Stimulated activated CD4-positive, alpha-beta T cell treated with anti-CD3 and anti-CD28 coated beads, Interleukin-2, amount 100 ng/mL, for 4 hours (primary cell): Measurements from ENCODE around the gene PCBP1.
A peak's percentile ranks its signal among the peaks of the same experiment; 100 is the strongest.
"Not testable (repeated sequence)": the region's sequence is repeated elsewhere in the genome, so short reads cannot be mapped to it uniquely, and the experiment has no call there.

ENCODE experiments used
- DNase-seq: peaks from one replicate; pipeline ENCODE4 v3.0.0-alpha.2; 2020; ENCODE audit warnings: low read depth

The PCBP1 gene

DNA sequence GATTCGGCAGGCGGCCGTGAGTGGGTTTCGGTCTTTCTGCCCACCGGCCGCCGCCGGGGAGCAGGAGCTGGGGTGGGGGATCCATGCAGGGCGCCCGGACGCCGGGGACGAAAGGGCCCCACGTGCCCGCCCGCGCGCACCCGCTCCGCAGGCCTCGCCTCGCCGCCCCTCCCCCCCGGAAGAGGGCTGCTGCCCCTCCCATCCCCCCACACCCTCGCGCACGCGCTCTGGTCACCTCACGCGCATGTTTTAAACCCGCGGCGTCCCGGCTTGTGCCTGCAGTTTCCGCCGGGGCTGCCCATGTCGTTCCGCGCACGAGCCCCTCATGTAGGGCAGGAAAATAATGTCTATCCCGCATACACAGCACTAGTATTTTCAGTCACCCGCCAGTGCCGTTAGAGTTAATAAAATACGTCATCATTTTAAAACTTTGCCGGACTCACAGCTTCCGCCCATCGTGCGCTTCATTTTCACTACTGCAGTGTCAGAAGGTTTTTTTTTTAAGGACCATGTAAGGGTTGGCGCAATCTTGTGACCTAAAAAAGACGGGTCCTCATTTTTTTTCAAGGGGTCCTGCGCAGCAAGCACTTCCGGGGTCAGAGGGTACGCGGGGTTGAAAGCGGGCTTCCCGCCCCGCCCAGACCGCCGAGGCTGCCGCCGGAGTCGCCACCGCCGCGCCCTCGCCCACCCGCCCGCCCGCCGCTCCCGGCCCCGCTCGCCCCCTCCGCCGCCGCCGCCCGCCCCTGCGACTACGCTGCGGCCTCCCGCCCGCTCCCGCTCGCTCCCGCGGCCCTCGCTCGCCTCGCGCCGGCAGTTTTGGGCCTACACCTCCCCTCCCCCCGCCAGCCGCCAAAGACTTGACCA lies at the start of gene PCBP1:
Gene PCBP1, plus strand, starts transcription at position 640 of the 864 bp plus-strand sequence. CDS start 267 bp downstream, outside the sequence.
- peak; percentile 95 for DNase-seq

DNA sequence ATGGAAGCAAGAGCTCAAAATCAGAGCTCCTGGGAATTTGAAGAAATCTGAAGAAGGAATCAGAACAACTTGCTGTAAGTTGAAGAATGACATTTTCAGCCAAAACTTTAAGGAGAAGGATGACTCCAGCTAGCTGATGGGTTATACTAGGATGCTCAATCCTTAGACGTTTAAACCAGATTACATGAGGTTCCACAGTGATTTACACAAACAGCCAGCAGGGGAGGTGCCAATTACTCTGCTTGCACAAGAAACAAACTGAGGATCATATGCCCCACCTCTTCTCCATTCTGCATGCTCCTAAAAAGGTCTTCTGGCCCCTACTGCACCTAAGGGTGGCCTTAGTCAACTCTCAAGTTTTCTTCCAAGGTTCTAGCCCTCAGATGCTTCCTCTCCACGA lies 47.9 kb upstream of the PCBP1 start:
- DNase-seq: no peak

DNA sequence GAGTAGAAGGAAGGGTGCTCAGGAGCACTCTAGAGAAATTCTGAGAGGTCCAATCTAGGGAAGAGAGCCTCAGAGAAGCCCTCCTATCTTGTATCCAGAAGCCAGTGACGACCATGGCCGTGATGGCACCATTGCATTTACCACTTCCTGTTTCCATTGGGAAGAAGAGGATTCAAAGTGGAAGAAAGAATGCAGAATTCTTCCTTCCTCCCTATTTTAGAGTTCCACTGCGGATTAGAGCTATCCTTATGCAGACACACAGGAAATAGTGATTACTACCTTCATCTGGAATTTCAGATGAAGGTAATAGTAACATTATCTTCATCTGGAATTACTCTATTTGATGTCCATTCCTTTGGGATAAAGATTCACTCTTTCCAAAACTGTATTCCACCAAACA lies 45.6 kb upstream of the PCBP1 start:
- no peak for DNase-seq

DNA sequence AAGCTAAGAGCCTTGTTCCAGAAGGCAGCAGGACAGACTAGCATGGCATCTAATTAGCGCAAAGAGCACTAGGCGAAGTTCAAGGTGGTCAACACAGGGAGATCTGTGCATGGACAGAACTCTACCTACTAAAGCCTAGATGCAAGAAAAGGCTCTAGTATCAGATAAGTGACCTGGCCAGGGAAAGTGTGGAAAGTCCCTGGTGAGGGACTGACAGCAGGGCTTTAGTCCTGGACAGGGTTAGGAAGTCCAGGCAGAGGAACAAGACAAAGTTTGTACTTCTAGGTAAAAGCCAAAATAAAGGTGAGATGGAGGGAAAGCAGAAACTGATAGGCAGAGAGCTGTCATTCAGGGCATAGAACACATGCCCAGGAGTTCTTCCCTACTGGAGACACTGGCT lies 45.0 kb upstream of the PCBP1 start:
- DNase-seq: no peak

DNA sequence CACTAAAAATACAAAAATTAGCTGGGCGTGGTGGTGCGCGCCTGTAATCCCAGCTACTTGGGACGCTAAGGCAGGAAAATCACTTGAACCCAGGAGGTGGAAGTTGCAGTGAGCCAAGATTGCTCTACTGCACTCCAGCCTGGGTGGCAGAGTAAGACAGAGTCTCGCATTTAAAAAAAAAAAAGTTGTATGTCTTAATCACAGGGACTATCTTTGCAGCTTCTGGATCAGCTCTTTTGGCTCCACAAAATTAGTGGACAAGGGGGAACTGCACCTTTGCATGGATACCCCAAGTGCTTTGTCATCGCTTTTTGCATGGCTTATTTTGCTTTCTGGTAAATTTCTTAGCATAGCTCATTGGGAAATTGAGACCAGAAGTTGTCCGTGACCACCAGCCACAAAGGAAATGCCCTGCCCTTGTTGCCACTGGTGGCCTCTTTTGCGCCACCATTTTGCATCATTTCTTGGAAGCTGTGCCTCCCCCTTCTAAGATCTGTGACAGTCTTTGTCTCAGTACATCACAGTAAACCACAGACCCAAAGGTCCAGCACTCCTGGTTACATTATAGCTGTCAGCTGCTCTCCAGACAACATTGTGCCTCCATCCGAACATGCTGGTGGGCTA lies 43.9 kb upstream of the PCBP1 start:
- DNase-seq: no peak

DNA sequence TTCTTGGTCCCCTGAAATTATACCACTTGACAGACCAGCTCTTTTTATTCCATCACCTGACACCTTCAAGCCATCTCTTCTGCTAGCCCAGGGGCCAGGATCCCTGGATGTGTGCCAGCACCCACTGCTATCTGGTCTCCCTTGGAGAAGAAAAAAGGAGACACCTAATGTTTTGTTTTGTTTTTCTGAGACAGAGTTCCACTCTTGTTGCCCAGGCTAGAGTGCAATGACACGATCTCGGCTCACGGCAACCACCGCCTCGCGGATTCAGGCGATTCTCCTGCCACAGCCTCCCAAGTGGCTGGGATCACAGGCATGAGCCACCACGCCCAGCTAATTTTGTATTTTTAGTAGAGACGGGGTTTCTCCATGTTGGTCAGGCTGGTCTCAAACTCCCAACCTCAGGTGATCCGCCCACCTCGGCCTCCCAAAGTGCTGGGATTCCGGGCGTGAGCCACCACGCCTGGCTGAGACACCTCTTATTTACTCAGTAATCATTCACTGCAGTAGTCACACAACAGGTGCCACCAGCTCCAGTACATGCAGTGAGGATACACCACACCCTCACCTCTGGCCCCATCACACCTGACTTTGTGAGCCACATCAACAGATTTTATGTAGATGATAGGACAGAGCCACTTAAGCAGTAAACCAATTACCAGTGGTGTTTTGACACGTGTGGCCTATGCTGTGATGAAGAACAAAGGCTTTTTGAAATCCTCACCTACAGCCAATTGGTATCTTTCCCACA lies 42.8 kb upstream of the PCBP1 start:
- DNase-seq: no peak

DNA sequence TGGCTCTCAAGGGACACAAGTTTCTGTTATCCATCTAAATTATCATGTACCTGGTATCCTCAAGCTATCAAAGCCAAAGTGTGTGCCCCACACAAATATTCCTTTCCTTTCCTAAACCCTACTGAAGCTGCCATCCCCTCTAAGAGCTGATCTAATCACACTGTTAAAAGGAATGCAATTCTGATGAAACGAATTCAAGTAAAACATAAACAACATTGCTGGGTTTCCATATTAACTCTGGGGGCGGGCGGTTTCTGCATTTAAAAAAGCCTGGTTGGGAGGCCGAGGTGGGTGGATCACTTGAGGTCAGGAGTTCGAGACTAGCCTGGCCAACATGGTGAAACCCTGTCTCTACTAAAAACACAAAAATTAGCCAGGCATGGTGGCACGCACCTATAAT lies 41.9 kb upstream of the PCBP1 start:
- no peak for DNase-seq

DNA sequence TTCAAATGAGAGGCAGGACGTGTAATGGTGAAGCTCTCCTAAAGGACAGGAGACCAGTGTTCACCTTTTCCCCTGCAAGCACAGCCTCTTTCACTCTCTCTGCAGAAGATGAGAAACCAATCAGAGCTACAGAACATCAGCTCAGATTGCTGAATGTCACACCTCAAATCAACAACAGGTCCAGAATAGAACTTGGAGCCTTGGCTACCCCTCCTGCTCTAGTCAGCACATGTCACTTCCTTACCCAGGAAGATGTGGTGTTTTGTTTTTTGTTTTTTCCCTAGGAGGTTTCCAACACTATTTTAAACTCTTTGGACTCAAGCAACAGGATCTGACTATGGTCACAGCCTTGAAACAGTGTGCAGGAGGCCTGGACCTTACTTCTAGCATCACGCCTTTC lies 41.3 kb upstream of the PCBP1 start:
- DNase-seq: no peak

DNA sequence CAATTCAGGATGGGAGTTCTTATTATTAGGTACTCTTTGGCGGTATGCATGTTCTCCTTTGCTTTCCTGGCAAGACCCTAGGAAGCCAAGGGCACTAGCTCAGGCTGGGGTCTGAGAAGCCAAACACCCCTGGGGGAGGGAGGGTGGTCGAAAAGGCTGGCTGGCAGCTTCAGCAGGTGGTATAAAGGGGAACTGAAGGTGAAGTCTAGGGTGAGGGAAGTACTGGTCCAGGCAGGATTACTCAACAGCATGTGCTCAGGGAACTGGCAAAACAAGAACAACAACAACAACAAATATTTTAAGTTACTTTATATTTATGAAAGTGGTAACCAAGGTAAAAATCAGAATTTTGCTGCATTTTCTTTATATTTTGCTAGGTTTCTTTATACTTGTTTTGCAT lies 40.7 kb upstream of the PCBP1 start:
- DNase-seq: no peak

DNA sequence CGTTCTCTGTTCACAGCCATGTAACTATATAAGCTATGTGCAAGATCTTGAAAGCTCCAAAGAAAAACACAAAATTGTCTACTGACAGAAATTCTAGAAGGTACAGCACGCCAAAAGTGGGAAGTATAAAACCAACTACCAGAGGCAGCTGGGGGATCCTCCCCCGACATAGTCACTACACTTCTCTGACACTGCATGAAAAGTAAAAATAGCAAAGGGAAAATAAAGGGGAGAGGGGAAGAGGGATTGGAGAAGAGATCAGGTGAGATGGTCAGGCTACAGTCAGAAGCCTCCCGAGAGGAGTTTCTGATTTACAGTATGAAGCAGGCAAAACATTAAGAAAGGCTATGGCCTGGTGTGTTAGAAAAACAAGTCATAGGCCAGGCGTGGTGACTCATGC lies 39.8 kb upstream of the PCBP1 start:
- DNase-seq: no peak

DNA sequence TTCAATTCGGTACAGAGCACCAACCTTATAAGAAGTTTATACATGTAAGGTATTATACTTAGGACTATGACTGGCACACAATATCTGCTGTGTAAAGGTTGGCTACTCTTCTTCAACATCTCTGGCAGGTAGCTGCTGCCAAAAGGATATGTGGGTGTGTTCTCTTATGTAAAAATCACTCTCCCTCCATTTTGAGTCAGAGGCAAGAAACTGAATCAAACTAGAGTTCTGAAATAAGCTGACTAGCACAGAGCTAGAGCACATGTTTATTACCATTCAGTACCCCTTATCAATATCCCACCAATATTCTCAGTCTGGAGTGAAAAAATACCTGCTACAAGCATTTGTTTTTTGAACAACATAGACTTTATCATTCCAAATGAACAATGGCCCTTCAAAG lies 38.0 kb upstream of the PCBP1 start:
- no peak for DNase-seq

DNA sequence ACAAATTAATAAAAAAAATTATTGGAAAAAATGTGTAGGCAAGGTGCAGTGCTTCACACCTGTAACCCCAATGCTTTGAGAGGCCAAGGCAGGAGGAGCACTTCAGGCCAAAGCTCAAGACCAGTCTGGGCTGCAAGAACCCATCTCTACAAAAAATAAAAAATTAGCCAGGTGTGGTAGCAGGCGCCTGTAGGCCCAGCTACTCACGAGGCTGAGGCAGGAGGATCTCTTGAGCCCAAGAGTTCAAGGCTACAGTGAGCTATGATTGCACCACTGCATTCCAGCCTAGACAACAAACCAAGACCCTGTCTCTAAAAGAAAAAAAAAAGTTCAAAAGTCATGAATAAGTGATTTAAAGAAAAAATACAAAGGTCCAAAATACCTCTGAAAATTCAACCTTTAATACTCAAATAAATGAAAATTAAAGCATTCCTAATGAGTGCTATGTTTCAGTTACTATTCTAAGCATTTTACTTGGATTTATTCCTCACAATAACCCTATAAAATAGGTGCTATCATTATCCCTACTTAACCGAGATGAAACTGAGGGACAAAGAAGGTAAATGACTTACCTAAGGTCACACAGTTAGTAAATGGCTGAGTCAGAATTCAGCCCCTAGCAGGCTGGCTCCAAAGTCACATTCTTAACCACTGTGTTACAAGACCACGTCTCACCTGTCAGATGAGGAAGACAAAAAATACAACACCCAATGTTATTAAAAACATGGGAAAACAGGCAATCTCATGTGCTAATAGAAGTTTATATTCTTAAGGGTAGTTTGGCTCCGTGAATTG lies 36.4 kb upstream of the PCBP1 start:
- DNase-seq: no peak

DNA sequence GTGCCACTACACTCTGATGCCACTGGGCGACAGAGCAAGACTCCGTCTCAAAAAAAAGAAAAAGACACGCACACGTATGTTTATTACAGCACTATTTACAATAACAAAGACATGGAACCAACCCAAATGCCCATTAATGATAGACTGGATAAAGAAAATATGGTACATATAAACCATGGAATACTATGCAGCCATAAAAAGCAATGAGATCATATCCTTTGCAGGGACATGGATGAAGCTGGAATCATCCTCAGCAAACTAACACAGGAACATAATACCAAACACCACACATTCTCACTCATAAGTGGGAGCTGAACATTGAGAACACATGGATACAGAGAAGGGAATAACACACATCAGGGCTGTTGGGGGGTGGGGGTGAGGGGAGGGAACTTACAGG lies 32.0 kb upstream of the PCBP1 start:
- not testable (repeated sequence) for DNase-seq

DNA sequence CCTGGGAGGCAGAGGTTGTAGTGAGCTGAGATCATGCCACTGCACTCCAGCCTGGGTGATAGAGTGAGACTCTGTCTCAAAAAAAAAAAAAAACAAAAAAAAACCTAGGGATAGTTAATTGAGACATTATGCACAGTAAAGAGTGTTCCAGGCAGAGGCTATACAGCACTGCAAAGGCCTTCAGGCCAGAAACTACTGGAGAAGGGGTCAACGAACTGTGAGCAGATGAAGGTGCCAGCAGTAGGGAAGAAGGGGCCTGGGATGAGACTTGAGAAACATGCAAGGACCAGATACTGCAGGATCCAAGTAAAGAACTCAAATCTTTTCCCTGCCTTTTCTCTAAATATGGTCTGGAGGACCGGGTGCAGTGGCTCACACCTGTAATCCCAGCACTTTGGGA lies 26.0 kb upstream of the PCBP1 start:
- no peak for DNase-seq

DNA sequence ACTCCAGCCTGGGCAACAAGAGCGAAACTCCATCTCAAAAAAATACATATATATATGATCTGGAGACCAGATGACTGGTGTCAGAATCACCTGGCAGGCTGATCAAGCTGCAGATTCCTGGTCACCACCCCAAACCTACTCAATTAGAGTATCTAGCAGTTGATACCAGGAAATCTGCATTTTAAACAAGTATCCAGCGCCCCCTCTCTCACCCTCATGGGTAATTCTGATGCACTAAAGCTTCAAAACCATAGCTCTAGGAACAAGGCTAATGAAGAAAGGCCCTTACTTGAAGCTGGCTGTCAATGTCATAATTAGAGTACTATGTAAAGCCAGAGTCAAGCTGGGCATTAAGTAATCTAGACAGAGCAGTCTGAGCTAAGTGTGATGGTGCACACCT lies 25.0 kb upstream of the PCBP1 start:
- no peak for DNase-seq

DNA sequence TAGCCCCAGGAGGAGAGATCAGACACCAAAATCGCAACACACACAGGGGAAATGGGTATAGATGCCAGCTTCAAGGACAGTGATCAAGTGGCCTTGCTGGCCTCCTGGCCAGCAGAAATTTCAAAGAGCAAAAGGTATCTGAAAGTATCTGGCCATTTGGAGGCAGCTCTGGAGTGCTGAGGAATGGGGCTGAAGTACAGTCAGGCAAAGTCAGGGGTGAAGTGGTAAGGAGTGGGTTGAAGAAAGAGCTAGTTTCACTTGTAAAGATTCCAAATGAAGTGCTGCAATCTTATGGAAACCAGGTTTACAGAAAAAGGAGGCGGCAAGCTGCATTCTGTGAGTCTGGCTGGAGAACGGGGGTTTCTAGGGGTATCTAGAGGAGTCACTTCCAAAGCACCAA lies 19.2 kb upstream of the PCBP1 start:
- DNase-seq: no peak

DNA sequence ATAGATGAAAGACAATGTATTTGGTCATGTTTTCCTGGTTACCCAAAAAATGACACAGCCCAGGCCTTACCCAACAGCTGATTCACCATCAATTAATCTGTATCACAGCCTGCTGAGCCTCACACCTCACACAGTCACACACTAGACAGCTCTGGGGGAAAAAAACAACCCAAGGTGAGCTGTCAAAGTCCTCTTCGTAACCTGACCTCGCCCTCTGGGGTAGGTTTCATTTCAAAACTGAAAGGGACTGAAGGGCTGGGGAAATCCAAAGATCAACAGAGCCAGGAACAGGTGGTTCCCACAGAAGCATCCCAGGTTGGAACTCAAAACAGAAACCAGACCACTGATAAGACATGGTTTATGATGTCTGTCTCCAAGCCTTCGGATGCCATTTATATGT lies 18.2 kb upstream of the PCBP1 start:
- DNase-seq: peak; percentile 77

DNA sequence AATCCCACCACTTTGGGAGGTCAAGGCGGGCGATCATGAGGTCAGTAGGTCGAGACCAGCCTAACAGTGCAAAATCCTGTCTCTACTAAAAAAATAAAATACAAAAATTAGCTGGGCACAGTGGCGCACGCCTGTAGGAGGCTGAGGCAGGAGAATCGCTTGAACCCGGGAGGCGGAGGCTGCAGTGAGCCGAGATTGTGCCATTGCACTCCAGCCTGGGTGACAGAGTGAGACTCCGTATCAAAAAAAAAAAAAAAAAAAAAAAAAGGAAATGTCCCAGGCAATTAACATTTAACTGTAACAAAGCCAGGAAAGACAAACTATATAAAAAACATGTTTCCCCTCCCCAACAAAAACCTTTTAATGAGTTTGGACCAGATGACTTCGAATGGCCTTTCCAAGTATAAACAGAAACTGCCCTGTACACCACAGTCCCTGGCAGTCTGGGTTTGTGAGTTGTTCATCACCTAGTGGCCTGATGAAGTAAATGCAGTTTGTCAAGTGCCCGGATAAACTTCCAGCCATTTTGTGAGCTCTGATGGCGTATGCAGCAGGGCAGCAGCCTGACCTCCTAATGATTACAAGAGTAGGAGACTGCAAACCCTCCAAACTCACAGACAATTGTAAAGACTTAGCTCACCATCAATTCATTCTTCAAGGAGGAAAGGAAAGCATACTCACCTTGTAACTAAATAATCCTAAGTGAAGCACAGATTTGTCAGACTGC lies 16.6 kb upstream of the PCBP1 start:
- peak; percentile 44 for DNase-seq

DNA sequence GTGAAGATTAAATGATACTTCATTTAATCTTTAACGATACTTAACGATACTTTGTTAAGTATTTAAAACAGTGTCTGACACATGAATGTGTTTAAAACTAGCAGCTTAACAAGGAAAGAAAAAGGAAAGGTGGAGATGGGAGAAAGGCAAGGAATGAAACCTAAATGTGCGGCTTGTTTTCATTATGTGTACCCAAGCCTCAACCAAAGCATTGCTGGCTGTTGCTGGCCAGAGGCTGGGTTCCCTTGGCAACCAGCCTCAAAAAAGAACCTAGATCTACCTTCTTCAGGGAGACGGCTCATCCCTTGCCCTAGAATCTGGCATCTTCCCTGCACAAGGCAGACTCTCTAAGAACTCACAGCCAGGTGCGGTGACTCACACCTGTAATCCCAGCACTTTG lies 13.8 kb upstream of the PCBP1 start:
- DNase-seq: no peak

DNA sequence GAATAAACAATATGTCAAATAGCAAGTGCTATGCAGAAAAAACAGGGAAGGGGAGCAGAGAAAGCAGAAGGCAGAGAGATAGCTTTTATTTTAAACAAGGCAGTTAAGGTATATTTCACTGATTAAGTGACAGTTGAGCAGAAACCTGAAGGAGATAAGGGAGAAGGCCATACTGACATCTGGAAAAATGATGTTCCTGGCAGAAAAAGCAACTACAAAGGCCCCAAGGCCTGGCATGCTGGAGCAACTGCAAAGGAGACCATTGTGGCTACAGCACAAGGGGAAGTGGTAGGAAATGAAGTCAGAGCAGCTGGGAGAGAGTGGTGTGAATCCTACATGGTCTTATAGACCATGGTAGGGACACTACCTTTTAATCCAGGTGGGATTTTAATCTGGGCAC lies 8.9 kb upstream of the PCBP1 start:
- DNase-seq: no peak

DNA sequence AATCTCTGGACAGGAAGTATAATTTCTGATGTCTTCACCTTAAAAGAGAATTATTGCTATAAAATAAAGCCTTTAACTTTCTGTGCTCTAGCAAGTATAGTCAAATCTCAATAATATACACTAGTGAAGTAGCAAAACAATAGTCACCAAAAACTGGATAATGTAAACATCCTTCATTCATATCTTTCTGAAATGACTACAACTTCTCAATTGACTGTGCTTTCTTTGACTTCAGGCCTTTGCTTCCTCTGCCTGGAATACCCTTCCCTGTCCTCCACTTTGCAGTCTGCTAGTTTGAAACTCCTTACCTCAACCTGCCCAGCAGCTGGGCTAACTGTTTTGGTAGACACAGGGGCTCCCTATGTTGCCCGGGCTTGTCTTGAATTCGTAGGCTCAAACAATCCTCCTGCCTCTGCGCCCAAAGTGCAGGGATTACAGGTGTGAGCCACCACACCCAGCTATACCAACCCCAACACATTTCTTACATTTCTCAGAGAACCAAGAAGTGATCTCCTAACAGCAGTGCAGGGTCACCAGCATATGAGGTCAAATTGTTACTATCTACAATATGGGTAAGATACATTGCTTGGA lies 6.6 kb upstream of the PCBP1 start:
- no peak for DNase-seq
